DND-41 (cell line): ENCODE results near the gene SERTAD1.

Source experiments
- ATAC-seq: fragments of 200-7000 bp; cut with Tn5 transposase; 3 replicates; pipeline ENCODE4 v1.9.1; 2021; ENCODE audit warnings: low read depth; ENCODE audit not compliant: insufficient read depth
- DNase-seq: peaks from one replicate; pipeline ENCODE4 v3.0.0-alpha.2; 2020
- H2AFZ ChIP-seq: 2 replicates; pipeline ENCODE4 v1.6.0; 2012; ENCODE audit warnings: low read depth, low read length
- H3K27ac ChIP-seq: 2 replicates; pipeline ENCODE4 v1.5.1; 2012; ENCODE audit warnings: low read length, inconsistent platforms
- H3K27me3 ChIP-seq: fragments of 200-600 bp; sonication (generic); 2 replicates; pipeline ENCODE4 v1.6.0; 2012; ENCODE audit warnings: low read length, mild to moderate bottlenecking, inconsistent platforms; ENCODE audit not compliant: insufficient read depth, poor library complexity
- H3K36me3 ChIP-seq: 2 replicates; pipeline ENCODE4 v1.5.1; 2012; ENCODE audit warnings: low read length, inconsistent platforms; ENCODE audit not compliant: insufficient read depth
- H3K4me1 ChIP-seq: 2 replicates; pipeline ENCODE4 v1.5.1; 2012; ENCODE audit warnings: mild to moderate bottlenecking, low read length; ENCODE audit not compliant: insufficient read depth
- H3K4me2 ChIP-seq: 2 replicates; pipeline ENCODE4 v1.6.0; 2012; ENCODE audit warnings: mild to moderate bottlenecking, moderate library complexity, low read length, inconsistent platforms; ENCODE audit not compliant: insufficient read depth
- H3K4me3 ChIP-seq, 2 experiments: fragments of 200-600 bp in 1 of 2; shearing (Covaris generic) in 1 of 2; 2 replicates each; pipeline ENCODE4 v1.5.1; 2012 to 2016; ENCODE audit warnings: inconsistent platforms in 2 of 2, low read length in 2 of 2, mild to moderate bottlenecking in 2 of 2, low read depth in 1 of 2, moderate library complexity in 1 of 2
- H3K79me2 ChIP-seq: 2 replicates; pipeline ENCODE4 v1.6.0; 2012; ENCODE audit warnings: low read length, inconsistent platforms; ENCODE audit not compliant: insufficient read depth
- H3K9ac ChIP-seq: 2 replicates; pipeline ENCODE4 v1.6.0; 2012; ENCODE audit warnings: low read depth, mild to moderate bottlenecking, inconsistent platforms, low read length, moderate library complexity
- H3K9me3 ChIP-seq: 2 replicates; pipeline ENCODE4 v1.5.1; 2012; ENCODE audit warnings: low read length, moderate library complexity, mild to moderate bottlenecking, inconsistent platforms; ENCODE audit not compliant: insufficient read depth, severe bottlenecking
- H4K20me1 ChIP-seq: 2 replicates; pipeline ENCODE4 v1.6.0; 2012; ENCODE audit warnings: low read length; ENCODE audit not compliant: insufficient read depth
- CTCF ChIP-seq: IDR thresholded peaks from 2 replicates; pipeline ENCODE4 v1.5.1; 2012; ENCODE audit warnings: borderline replicate concordance, low read length, moderate library complexity, mild to moderate bottlenecking; ENCODE audit not compliant: poor library complexity, severe bottlenecking; ENCODE audit errors: extremely low read depth
- EZH2 ChIP-seq: IDR thresholded peaks from 3 replicates; pipeline ENCODE4 v1.6.1; 2012; ENCODE audit warnings: borderline replicate concordance, low read depth, mild to moderate bottlenecking, moderate library complexity, low read length, inconsistent platforms; ENCODE audit not compliant: severe bottlenecking

SERTAD1 gene

GRCh38 chr19:40444000-40444824 is 18.4 kb upstream of the SERTAD1 start, which contains the start of gene SERTAD3:
TSS of gene SERTAD3 (minus strand) at chr19:40444335. CDS start at chr19:40442080, 2,255 bp downstream.
- Histone ChIP-seq H3K9me3 (no peaks in the 10 kb centered on the region), H2AFZ (peak within 1 kb of the TSS; percentile 90), H3K4me2 (peak within 1 kb of the TSS; percentile 77), H4K20me1 (no peaks in the 10 kb centered on the region), H3K4me3 (peak within 1 kb of the TSS; percentile 61 to 76), H3K36me3 (peaks cover 13% of the 10 kb centered on the region), H3K4me1 (peaks cover 18% of the 10 kb centered on the region), H3K27ac (peak within 1 kb of the TSS; percentile 78), H3K79me2 (peaks cover 20% of the 10 kb centered on the region), H3K27me3 (no peaks in the 10 kb centered on the region), H3K9ac (peak within 1 kb of the TSS; percentile 66)
- ATAC-seq, result peak; percentile 73
- DNase-seq, result peak; percentile 96
- TF ChIP-seq CTCF, result no peak

- ATAC-seq, result peak; percentile 78
- Histone ChIP-seq H2AFZ (peak overlapping the region; percentile 77), H3K27ac (peak overlapping the region; percentile 78), H4K20me1 (no peaks in the 10 kb centered on the region), H3K79me2 (peaks cover 20% of the 10 kb centered on the region), H3K9ac (peak overlapping the region; percentile 66), H3K9me3 (no peaks in the 10 kb centered on the region), H3K4me3 (peak overlapping the region; percentile 61 to 76), H3K4me1 (peaks cover 18% of the 10 kb centered on the region), H3K4me2 (peak overlapping the region; percentile 77), H3K36me3 (peaks cover 13% of the 10 kb centered on the region), H3K27me3 (no peaks in the 10 kb centered on the region)
- peak; percentile 100 for DNase-seq
- TF ChIP-seq CTCF (no peak), EZH2 (no peak)
These were observed 17.6 kb upstream of the SERTAD1 start for GRCh38 chr19:40443131-40443999.

GRCh38 chr19:40442328-40443130 is 16.7 kb upstream of the SERTAD1 start:
- H3K4me2 ChIP-seq, result peak overlapping the region; percentile 77
- H3K36me3 ChIP-seq, result peaks cover 13% of the 10 kb centered on the region
- TF ChIP-seq EZH2, result no peak
- TF ChIP-seq CTCF, result no peak
- peak overlapping the region; percentile 62 for H2AFZ ChIP-seq
- peaks cover 20% of the 10 kb centered on the region for H3K79me2 ChIP-seq
- no peaks in the 10 kb centered on the region for H3K9me3 ChIP-seq
- no peaks in the 10 kb centered on the region for H3K27me3 ChIP-seq
- H3K27ac ChIP-seq, result peak overlapping the region; percentile 73
- H3K4me1 ChIP-seq, result peaks cover 18% of the 10 kb centered on the region
- H3K9ac ChIP-seq, result peak overlapping the region; percentile 57
- peak; percentile 43 for DNase-seq
- no peaks in the 10 kb centered on the region for H4K20me1 ChIP-seq
- no peak for ATAC-seq
- H3K4me3 ChIP-seq, result peak overlapping the region; percentile 16 to 76; a peak in 3 of 4 replicates
